HFFc6 (cell line): ENCODE measurements around the gene FMN1. TPM values are rescaled to one million over a fixed set of nuclear protein-coding genes. Genes with fewer than 3 reads are reported as not detected.

Source experiments
- DNase-seq: peaks from one replicate; pipeline ENCODE4 v3.0.0-alpha.2; 2018
- H3K27ac Mint-ChIP-seq: 2 replicates; pipeline ENCODE4 v1.8.0; 2020; ENCODE audit warnings: mild to moderate bottlenecking, mixed read lengths
- H3K27me3 Mint-ChIP-seq: 2 replicates; pipeline ENCODE4 v1.8.0; 2021; ENCODE audit warnings: mild to moderate bottlenecking, moderate library complexity, mixed read lengths; ENCODE audit not compliant: insufficient read depth
- H3K36me3 Mint-ChIP-seq: 2 replicates; pipeline ENCODE4 v1.8.0; 2021; ENCODE audit warnings: low read depth, mixed read lengths
- H3K4me1 Mint-ChIP-seq: 2 replicates; pipeline ENCODE4 v1.8.0; 2020; ENCODE audit warnings: low read depth, mixed read lengths
- H3K4me3 Mint-ChIP-seq: 2 replicates; pipeline ENCODE4 v1.8.0; 2020; ENCODE audit warnings: mild to moderate bottlenecking, moderate library complexity, mixed read lengths
- H3K9me3 Mint-ChIP-seq: 2 replicates; pipeline ENCODE4 v1.8.0; 2020; ENCODE audit warnings: mild to moderate bottlenecking, mixed read lengths
- total RNA-seq, 6 experiments: library from RNA; stranded (reverse); fragmentation: NEBNext Ultra II Directional; extraction: Animal tissue kit (Norgen Biotek cat#: 25700); gene quantifications; 2 replicates in 1 of 6; 3 replicates in 5 of 6; pipeline ENCODE4 v1.2.3, GENCODE V29; 2021
- TF ChIP-seq, protein P1 (sequence below): fragments of 200-600 bp; sonication (generic); IDR thresholded peaks from 2 replicates; pipeline ENCODE4 v1.5.0; 2021; ENCODE audit warnings: antibody characterized with exemption, mild to moderate bottlenecking

FMN1 gene
- total RNA-seq, 6 experiments from 2014 or later: 8.3 to 14.0 (median 12.6) TPM

DNA sequence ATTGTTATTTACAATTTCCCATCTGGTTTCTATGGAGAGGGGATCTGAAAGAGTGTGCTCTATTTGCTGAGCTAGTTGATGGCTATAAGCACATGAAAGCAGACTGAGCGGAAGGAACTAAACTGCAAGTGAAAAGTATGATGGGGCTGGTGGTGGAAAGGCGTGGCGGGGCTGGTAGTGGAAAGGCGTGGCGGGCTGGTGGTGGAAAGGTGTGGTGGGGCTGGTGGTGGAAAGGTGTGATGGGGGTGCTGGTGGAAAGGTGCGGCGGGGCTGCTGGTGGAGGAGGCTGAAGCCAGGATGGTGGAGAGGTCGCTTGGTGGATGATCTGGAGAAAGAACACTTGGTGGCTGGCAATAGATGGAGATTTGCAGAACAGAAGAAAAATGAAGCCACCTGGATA, 136.7 kb downstream of the FMN1 start:
- no peaks in the 10 kb centered on the region for H3K9me3 Mint-ChIP-seq
- no peak overlapping the region for H3K4me3 Mint-ChIP-seq
- peaks cover 23% of the 10 kb centered on the region for H3K36me3 Mint-ChIP-seq
- TF ChIP-seq, protein P1, sequence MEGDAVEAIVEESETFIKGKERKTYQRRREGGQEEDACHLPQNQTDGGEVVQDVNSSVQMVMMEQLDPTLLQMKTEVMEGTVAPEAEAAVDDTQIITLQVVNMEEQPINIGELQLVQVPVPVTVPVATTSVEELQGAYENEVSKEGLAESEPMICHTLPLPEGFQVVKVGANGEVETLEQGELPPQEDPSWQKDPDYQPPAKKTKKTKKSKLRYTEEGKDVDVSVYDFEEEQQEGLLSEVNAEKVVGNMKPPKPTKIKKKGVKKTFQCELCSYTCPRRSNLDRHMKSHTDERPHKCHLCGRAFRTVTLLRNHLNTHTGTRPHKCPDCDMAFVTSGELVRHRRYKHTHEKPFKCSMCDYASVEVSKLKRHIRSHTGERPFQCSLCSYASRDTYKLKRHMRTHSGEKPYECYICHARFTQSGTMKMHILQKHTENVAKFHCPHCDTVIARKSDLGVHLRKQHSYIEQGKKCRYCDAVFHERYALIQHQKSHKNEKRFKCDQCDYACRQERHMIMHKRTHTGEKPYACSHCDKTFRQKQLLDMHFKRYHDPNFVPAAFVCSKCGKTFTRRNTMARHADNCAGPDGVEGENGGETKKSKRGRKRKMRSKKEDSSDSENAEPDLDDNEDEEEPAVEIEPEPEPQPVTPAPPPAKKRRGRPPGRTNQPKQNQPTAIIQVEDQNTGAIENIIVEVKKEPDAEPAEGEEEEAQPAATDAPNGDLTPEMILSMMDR: no peak
- no peak overlapping the region for H3K27ac Mint-ChIP-seq
- peaks cover 40% of the 10 kb centered on the region for H3K4me1 Mint-ChIP-seq
- DNase-seq: no peak
- H3K27me3 Mint-ChIP-seq: peaks cover 4% of the 10 kb centered on the region; the same call in 1 of the 2 replicates

DNA sequence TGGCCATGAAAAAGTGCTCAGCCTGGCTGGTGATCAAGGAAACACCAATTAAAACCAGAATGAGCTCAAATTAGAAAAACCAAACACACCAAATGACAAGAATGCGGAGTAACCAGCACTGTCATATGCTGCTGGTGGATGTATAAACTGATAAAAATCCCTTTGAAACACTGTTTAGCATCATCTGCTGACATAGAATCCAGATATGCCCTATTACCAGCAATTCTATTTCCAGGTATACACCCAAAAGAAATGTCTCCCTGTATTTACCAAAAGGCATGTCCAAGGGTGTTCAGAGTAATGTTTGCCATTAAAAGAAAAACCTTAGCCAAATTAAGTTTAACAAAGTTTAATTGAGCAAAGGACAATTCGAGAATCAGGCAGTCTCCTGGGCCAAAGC, 138.6 kb downstream of the FMN1 start:
- Mint-ChIP-seq H3K4me1 (peaks cover 37% of the 10 kb centered on the region), H3K4me3 (no peak overlapping the region), H3K36me3 (peaks cover 36% of the 10 kb centered on the region), H3K9me3 (no peaks in the 10 kb centered on the region), H3K27me3 (peaks cover 4% of the 10 kb centered on the region; the same call in 1 of the 2 replicates), H3K27ac (no peak overlapping the region; the same call in 1 of the 2 replicates)
- TF ChIP-seq, protein P1: no peak
- DNase-seq: no peak

DNA sequence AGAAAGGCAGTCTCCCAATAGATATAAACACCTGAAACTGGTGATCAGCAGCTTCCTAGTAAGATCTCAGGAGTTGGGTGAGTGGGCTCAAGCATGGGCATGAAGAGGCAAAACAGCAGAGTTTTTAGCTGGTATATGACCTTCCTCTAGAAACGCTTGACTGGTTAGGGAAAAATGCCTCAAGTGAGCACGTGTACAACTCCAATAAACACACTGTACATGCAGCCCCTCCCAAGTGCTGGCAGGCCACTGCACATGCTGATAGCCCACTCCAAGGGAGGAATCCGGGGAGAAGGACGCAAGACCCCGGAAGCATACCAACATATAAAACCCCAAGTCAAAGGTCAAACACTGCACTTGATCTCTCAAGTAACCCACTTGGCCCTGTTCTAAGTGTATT, 143.0 kb downstream of the FMN1 start:
- TF ChIP-seq, protein P1: no peak
- 0 out of 2 replicates have a peak, but pooled peaks cover 2% of the 10 kb centered on the region for H3K27me3 Mint-ChIP-seq
- peaks cover 16% of the 10 kb centered on the region for H3K4me1 Mint-ChIP-seq
- H3K4me3 Mint-ChIP-seq: no peak overlapping the region
- H3K27ac Mint-ChIP-seq: no peak overlapping the region
- peaks cover 64% of the 10 kb centered on the region for H3K36me3 Mint-ChIP-seq
- H3K9me3 Mint-ChIP-seq: peaks cover 35% of the 10 kb centered on the region
- DNase-seq: no peak

DNA sequence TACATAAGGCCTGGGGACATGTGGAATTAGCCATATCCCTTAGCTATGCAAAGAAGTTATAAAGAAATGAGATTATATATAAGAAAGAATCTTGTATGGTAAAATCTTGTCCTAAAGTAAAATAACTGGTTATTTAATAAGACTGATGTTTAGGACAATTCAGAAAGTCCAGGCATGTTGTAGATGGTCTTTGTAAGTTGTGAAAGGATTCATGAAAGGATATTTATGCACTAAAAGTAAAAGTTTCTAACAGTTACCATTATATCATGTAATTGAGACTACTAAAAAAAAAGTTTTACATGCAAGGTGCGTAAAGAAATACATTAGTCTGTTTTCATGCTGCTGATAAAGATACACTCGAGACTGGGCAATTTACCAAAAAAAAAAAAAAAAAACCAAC, 146.3 kb downstream of the FMN1 start:
- Mint-ChIP-seq H3K4me3 (no peak overlapping the region), H3K27me3 (no peaks in the 10 kb centered on the region), H3K9me3 (peaks cover 39% of the 10 kb centered on the region), H3K36me3 (peaks cover 76% of the 10 kb centered on the region), H3K4me1 (no peaks in the 10 kb centered on the region), H3K27ac (no peak overlapping the region)
- DNase-seq: no peak
- TF ChIP-seq, protein P1: no peak

DNA sequence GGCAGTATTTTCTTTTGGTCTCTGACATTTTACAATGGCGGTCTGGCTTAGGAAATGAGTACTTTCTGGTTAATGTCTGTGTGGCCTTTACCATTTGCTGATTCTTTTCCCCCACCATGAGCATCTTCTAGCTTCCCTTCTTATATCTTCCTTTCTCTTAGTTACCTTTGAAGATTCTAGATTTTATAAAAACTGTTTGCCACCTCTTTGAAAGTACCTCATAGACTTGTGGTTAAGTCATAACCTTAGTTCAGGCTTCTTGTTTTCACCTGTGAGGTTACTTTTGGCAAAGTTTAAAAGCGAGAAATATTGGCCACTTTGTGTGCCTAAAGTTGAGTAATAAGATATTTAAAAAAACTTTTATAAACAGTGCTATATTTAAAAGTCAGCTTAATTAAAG, 147.4 kb downstream of the FMN1 start:
- Mint-ChIP-seq H3K9me3 (peaks cover 42% of the 10 kb centered on the region), H3K4me3 (no peak overlapping the region), H3K27ac (no peak overlapping the region), H3K36me3 (peaks cover 76% of the 10 kb centered on the region), H3K4me1 (no peaks in the 10 kb centered on the region), H3K27me3 (no peaks in the 10 kb centered on the region)
- TF ChIP-seq, protein P1: no peak
- no peak for DNase-seq

DNA sequence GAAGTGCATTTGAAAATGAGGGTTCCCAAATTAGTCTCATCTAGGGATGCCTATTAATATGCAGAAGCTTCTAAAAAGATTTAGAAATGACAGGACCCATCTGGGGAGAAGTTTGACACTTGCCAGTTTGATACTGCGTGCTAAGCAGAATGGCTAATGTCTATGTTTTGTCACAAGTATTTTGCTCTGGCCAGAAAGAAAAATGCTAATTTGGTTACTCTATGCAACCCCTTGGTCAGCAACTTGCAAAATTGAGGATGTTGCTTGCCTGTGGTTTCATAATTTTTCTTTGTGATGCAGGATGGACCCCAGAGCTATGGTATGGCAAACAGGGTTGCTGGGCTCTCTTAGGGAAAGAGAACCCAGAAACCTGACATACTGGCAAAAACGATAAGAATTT, 148.2 kb downstream of the FMN1 start:
- DNase-seq: no peak
- TF ChIP-seq, protein P1: no peak
- H3K4me1 Mint-ChIP-seq: no peaks in the 10 kb centered on the region
- H3K36me3 Mint-ChIP-seq: peaks cover 69% of the 10 kb centered on the region
- H3K27me3 Mint-ChIP-seq: no peaks in the 10 kb centered on the region
- no peak overlapping the region for H3K4me3 Mint-ChIP-seq
- H3K27ac Mint-ChIP-seq: no peak overlapping the region
- H3K9me3 Mint-ChIP-seq: peaks cover 42% of the 10 kb centered on the region
